Measurements from ENCODE around the gene PGAM2. TPM values are rescaled to one million over a fixed set of nuclear protein-coding genes. Genes with fewer than 3 reads are reported as not detected.

Gene PGAM2
- total and polyA plus RNA-seq, 2 of the 13 experiments (the other 11 are each of a cell fraction or from before 2014, with no cell fraction given): 0.22 TPM; not detected in 1

DNA sequence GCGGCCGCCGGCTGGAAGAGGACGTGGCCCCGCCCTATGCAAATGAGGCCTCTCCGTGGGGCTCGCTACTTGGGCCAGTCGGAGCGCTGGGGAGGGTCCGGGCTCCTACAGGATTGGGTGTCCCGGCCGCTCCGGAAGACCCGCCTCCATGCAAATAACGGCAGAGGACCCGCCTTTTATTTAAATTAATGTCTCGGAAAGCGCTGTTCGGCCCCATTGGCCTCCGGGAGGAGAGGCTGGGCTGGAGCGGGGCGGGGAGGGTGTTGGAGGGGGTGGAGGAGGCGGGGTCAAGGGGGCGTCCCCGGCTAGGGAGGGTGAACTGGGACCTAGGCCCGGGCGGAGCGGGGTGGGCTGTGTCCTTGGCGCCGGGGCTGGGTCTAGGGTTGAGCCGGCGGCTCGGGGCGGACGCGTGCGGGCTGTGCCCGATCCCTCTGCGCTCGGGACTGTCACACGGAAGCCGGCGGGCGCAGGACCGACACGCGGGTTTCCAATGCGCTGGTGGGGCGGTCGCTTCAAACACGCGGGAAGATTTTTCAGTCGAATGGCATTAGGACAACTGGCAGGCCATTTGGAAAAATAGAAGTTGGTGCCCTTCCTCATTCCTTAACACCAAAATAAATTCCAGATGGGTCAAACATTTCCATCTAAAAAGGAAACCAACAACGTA lies 17.3 kb upstream of the PGAM2 start (continued):
- no peak for TF ChIP-seq ZNF598 (CRISPR knock-in tag; IDR thresholded peaks at IDR 0.05; ENCODE audit: borderline replicate concordance)
- 0 out of 2 replicates have a peak, but pooled peaks have one; percentile 49 for TF ChIP-seq ZNF790 (CRISPR knock-in tag; IDR thresholded peaks at IDR 0.05; ENCODE audit: borderline replicate concordance)
- TF ChIP-seq SMAD3 (CRISPR knock-in tag; IDR thresholded peaks at IDR 0.05): 0 out of 2 replicates have a peak, but pooled peaks have one; percentile 10
- peak; percentile 55; the same call in 1 of the 2 replicates for TF ChIP-seq SIN3A (IDR thresholded peaks at IDR 0.05; ENCODE audit: borderline replicate concordance, low read depth, low read length)
- TF ChIP-seq PITX1 (CRISPR knock-in tag; IDR thresholded peaks at IDR 0.05): 0 out of 2 replicates have a peak, but pooled peaks have one; percentile 28
- TF ChIP-seq SAP130 (CRISPR knock-in tag; IDR thresholded peaks at IDR 0.05; ENCODE audit: low read depth): peak; percentile 38; the same call in 1 of the 2 replicates
- no peak for TF ChIP-seq SOX13 (IDR thresholded peaks at IDR 0.05)
- no peak for TF ChIP-seq SOX13 (CRISPR knock-in tag; conservative IDR thresholded peaks at IDR 0.05 in 1 of 2, IDR thresholded peaks at IDR 0.05 in 1 of 2)
- peak; percentile 56; the same call in 1 of the 2 replicates for TF ChIP-seq SALL1 (CRISPR knock-in tag; IDR thresholded peaks at IDR 0.05)
- TF ChIP-seq NFYB (CRISPR knock-in tag; IDR thresholded peaks at IDR 0.05): peak; percentile 90
- 0 out of 2 replicates have a peak, but pooled peaks have one; percentile 45 for TF ChIP-seq RARA (CRISPR knock-in tag; IDR thresholded peaks at IDR 0.05)
- TF ChIP-seq JDP2 (CRISPR knock-in tag; IDR thresholded peaks at IDR 0.05; ENCODE audit: borderline replicate concordance): no peak
- TF ChIP-seq, protein P1, sequence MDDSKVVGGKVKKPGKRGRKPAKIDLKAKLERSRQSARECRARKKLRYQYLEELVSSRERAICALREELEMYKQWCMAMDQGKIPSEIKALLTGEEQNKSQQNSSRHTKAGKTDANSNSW (CRISPR knock-in tag; IDR thresholded peaks at IDR 0.05; ENCODE audit: borderline replicate concordance): no peak
- TF ChIP-seq, protein P2, sequence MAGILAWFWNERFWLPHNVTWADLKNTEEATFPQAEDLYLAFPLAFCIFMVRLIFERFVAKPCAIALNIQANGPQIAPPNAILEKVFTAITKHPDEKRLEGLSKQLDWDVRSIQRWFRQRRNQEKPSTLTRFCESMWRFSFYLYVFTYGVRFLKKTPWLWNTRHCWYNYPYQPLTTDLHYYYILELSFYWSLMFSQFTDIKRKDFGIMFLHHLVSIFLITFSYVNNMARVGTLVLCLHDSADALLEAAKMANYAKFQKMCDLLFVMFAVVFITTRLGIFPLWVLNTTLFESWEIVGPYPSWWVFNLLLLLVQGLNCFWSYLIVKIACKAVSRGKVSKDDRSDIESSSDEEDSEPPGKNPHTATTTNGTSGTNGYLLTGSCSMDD (CRISPR knock-in tag; IDR thresholded peaks at IDR 0.05): no peak
- TF ChIP-seq ZNF136 (CRISPR knock-in tag; IDR thresholded peaks at IDR 0.05; ENCODE audit: low read depth): no peak
- 0 out of 2 replicates have a peak, but pooled peaks have one; percentile 16 for TF ChIP-seq RXRB (CRISPR knock-in tag; IDR thresholded peaks at IDR 0.05; ENCODE audit: borderline replicate concordance)
- TF ChIP-seq, protein P3, sequence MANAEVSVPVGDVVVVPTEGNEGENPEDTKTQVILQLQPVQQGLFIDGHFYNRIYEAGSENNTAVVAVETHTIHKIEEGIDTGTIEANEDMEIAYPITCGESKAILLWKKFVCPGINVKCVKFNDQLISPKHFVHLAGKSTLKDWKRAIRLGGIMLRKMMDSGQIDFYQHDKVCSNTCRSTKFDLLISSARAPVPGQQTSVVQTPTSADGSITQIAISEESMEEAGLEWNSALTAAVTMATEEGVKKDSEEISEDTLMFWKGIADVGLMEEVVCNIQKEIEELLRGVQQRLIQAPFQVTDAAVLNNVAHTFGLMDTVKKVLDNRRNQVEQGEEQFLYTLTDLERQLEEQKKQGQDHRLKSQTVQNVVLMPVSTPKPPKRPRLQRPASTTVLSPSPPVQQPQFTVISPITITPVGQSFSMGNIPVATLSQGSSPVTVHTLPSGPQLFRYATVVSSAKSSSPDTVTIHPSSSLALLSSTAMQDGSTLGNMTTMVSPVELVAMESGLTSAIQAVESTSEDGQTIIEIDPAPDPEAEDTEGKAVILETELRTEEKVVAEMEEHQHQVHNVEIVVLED (CRISPR knock-in tag; IDR thresholded peaks at IDR 0.05; ENCODE audit: borderline replicate concordance): no peak; the same call in 1 of the 2 replicates
- 0 out of 2 replicates have a peak, but pooled peaks have one; percentile 9 for TF ChIP-seq SOX5 (CRISPR knock-in tag; IDR thresholded peaks at IDR 0.05; ENCODE audit: borderline replicate concordance)
- TF ChIP-seq SATB2 (CRISPR knock-in tag; IDR thresholded peaks at IDR 0.05): no peak
- 0 out of 2 replicates have a peak, but pooled peaks have one; percentile 16 for TF ChIP-seq BCL6 (CRISPR knock-in tag; IDR thresholded peaks at IDR 0.05)
- TF ChIP-seq RBFOX2 (IDR thresholded peaks at IDR 0.05; ENCODE audit: low read depth, low read length): peak; percentile 5; the same call in 1 of the 2 replicates
- no peak for TF ChIP-seq SMARCC2 (IDR thresholded peaks at IDR 0.05)
- TF ChIP-seq MXI1 (IDR thresholded peaks at IDR 0.05; ENCODE audit: borderline replicate concordance, low read depth, low read length): peak; percentile 77; the same call in 1 of the 3 replicates
- TF ChIP-seq ZNF746 (CRISPR knock-in tag; IDR thresholded peaks at IDR 0.05): no peak
- TF ChIP-seq ZNF75D (CRISPR knock-in tag; IDR thresholded peaks at IDR 0.05; ENCODE audit: borderline replicate concordance): no peak
- TF ChIP-seq POLR2A (IDR thresholded peaks at IDR 0.05; ENCODE audit: insufficient read depth in 1 of 2, low read depth in 2 of 2, low read length in 2 of 2): peak in 1 of 2 experiments; percentile 75; a peak in 2 of 4 replicates
- TF ChIP-seq ZC3H4 (CRISPR knock-in tag; IDR thresholded peaks at IDR 0.05; ENCODE audit: borderline replicate concordance): no peak
- peak; percentile 29; the same call in 1 of the 2 replicates for TF ChIP-seq HDAC2 (CRISPR knock-in tag; IDR thresholded peaks at IDR 0.05)
- TF ChIP-seq FOSL2 (CRISPR knock-in tag; IDR thresholded peaks at IDR 0.05): peak; percentile 50
- TF ChIP-seq REXO4 (CRISPR knock-in tag; IDR thresholded peaks at IDR 0.05; ENCODE audit: borderline replicate concordance): no peak

Data from HepG2 (cell line).